HepG2 (cell line): ENCODE results near the gene BCKDHA. TPM values are rescaled to one million over a fixed set of nuclear protein-coding genes. Genes with fewer than 3 reads are reported as not detected.
A peak's percentile ranks its signal among the peaks of the same experiment; 100 is the strongest.

Experiments
- AKNA ChIP-seq: sonication (generic); formaldehyde crosslinking; IDR thresholded peaks from 2 replicates; pipeline ENCODE4 v1.4.0; 2020; ENCODE audit warnings: missing genetic modification reagents, borderline replicate concordance
- MED1 ChIP-seq: sonication (generic); formaldehyde crosslinking; IDR thresholded peaks from 2 replicates; pipeline ENCODE4 v1.4.0; 2020; ENCODE audit warnings: missing genetic modification reagents
- NR2F2 ChIP-seq: IDR thresholded peaks from 2 replicates; pipeline ENCODE4 v1.6.1; 2012; ENCODE audit warnings: low read depth, inconsistent platforms, borderline replicate concordance
- PATZ1 ChIP-seq: sonication (generic); formaldehyde crosslinking; IDR thresholded peaks from 2 replicates; pipeline ENCODE4 v1.4.0; 2020; ENCODE audit warnings: missing genetic modification reagents
- PRDM10 ChIP-seq: sonication (generic); formaldehyde crosslinking; IDR thresholded peaks from 2 replicates; pipeline ENCODE4 v1.4.0; 2020; ENCODE audit warnings: low read depth, missing genetic modification reagents
- ZNF274 ChIP-seq: sonication (generic); formaldehyde crosslinking; IDR thresholded peaks from 2 replicates; pipeline ENCODE4 v1.5.1; 2020; ENCODE audit warnings: mild to moderate bottlenecking, missing genetic modification reagents
- ZSCAN12 ChIP-seq: sonication (generic); formaldehyde crosslinking; IDR thresholded peaks from 2 replicates; pipeline ENCODE4 v1.9.0; 2021; ENCODE audit warnings: mild to moderate bottlenecking, missing genetic modification reagents
- ZSCAN29 ChIP-seq: sonication (generic); formaldehyde crosslinking; conservative IDR thresholded peaks from 2 replicates; pipeline ENCODE4 v1.4.0; 2020; ENCODE audit warnings: mild to moderate bottlenecking, missing genetic modification reagents
- polyA plus RNA-seq, 8 experiments: library from polyadenylated mRNA; depleted of rRNA in 3 of 8; stranded (reverse) in 7 of 8; unstranded in 1 of 8; fragments of >200 nt; fragmentation: Illumina TruSeq in 4 of 8; extraction: Trizol in 4 of 8; gene quantifications; 2 replicates each; pipeline versions ENCODE4 v1.2.1 to v1.2.3, GENCODE V29; 2011 to 2016; ENCODE audit warnings: low read depth in 4 of 8, missing spikeins in 1 of 8, mixed read lengths in 1 of 8; ENCODE audit not compliant: insufficient read depth in 1 of 8
- total RNA-seq, 5 experiments: library from RNA; depleted of rRNA; stranded (reverse); fragments of >200 nt; fragmentation: Illumina TruSeq; extraction: Trizol; gene quantifications; 2 replicates each; pipeline ENCODE4 v1.2.3, GENCODE V29; 2016; ENCODE audit warnings: low read depth in 1 of 5
- TF ChIP-seq, protein P1 (sequence below): sonication (generic); formaldehyde crosslinking; IDR thresholded peaks from 2 replicates; pipeline ENCODE4 v1.4.0; 2020; ENCODE audit warnings: missing genetic modification reagents, borderline replicate concordance
- TF ChIP-seq, protein P2 (sequence below): sonication (generic); formaldehyde crosslinking; IDR thresholded peaks from 2 replicates; pipeline ENCODE4 v1.5.0; 2020; ENCODE audit warnings: mild to moderate bottlenecking, missing genetic modification reagents

The BCKDHA gene
- total and polyA plus RNA-seq, 2 of the 13 experiments (the other 11 are each of a cell fraction or from before 2014, with no cell fraction given): 11.8 to 31.5 TPM

DNA sequence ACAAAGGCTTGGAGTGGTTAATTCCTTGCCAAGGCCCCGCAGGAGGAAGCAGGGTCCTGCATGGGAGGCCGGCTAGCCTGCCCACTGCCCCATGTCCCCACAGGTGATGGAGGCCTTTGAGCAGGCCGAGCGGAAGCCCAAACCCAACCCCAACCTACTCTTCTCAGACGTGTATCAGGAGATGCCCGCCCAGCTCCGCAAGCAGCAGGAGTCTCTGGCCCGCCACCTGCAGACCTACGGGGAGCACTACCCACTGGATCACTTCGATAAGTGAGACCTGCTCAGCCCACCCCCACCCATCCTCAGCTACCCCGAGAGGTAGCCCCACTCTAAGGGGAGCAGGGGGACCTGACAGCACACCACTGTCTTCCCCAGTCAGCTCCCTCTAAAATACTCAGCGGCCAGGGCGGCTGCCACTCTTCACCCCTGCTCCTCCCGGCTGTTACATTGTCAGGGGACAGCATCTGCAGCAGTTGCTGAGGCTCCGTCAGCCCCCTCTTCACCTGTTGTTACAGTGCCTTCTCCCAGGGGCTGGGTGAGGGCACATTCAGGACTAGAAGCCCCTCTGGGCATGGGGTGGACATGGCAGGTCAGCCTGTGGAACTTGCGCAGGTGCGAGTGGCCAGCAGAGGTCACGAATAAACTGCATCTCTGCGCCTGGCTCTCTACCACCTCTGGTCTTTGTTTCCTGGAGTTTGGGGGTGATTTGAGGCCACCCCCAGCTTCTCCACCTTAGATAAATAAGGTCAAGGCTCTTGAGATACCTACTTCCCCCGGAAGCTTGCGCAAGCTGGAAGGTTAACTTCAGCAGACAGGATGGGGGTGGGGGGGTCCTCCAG lies 26.9 kb downstream of the BCKDHA start (continued):
- TF ChIP-seq, protein P1, sequence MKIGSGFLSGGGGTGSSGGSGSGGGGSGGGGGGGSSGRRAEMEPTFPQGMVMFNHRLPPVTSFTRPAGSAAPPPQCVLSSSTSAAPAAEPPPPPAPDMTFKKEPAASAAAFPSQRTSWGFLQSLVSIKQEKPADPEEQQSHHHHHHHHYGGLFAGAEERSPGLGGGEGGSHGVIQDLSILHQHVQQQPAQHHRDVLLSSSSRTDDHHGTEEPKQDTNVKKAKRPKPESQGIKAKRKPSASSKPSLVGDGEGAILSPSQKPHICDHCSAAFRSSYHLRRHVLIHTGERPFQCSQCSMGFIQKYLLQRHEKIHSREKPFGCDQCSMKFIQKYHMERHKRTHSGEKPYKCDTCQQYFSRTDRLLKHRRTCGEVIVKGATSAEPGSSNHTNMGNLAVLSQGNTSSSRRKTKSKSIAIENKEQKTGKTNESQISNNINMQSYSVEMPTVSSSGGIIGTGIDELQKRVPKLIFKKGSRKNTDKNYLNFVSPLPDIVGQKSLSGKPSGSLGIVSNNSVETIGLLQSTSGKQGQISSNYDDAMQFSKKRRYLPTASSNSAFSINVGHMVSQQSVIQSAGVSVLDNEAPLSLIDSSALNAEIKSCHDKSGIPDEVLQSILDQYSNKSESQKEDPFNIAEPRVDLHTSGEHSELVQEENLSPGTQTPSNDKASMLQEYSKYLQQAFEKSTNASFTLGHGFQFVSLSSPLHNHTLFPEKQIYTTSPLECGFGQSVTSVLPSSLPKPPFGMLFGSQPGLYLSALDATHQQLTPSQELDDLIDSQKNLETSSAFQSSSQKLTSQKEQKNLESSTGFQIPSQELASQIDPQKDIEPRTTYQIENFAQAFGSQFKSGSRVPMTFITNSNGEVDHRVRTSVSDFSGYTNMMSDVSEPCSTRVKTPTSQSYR: peak; percentile 19; the same call in 1 of the 2 replicates
- TF ChIP-seq PRDM10 (CRISPR knock-in tag) (no peak), AKNA (CRISPR knock-in tag) (no peak), ZNF274 (no peak), PATZ1 (CRISPR knock-in tag) (peak; percentile 86), ZSCAN29 (no peak), MED1 (peak; percentile 59), NR2F2 (peak; percentile 27; the same call in 1 of the 2 replicates), ZSCAN12 (no peak)
- TF ChIP-seq, protein P2, sequence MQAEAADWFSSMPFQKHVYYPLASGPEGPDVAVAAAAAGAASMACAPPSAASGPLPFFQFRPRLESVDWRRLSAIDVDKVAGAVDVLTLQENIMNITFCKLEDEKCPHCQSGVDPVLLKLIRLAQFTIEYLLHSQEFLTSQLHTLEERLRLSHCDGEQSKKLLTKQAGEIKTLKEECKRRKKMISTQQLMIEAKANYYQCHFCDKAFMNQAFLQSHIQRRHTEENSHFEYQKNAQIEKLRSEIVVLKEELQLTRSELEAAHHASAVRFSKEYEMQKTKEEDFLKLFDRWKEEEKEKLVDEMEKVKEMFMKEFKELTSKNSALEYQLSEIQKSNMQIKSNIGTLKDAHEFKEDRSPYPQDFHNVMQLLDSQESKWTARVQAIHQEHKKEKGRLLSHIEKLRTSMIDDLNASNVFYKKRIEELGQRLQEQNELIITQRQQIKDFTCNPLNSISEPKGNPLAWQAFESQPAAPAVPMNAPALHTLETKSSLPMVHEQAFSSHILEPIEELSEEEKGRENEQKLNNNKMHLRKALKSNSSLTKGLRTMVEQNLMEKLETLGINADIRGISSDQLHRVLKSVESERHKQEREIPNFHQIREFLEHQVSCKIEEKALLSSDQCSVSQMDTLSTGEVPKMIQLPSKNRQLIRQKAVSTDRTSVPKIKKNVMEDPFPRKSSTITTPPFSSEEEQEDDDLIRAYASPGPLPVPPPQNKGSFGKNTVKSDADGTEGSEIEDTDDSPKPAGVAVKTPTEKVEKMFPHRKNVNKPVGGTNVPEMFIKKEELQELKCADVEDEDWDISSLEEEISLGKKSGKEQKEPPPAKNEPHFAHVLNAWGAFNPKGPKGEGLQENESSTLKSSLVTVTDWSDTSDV: no peak
